Measurements from ENCODE around the gene MON1B. TPM values are rescaled to one million over a fixed set of nuclear protein-coding genes. Genes with fewer than 3 reads are reported as not detected.
A peak's percentile ranks its signal among the peaks of the same experiment; 100 is the strongest.

Gene MON1B
- polyA plus RNA-seq, 3 donors, result 26.4 to 35.7 (median 35.6) TPM

DNA sequence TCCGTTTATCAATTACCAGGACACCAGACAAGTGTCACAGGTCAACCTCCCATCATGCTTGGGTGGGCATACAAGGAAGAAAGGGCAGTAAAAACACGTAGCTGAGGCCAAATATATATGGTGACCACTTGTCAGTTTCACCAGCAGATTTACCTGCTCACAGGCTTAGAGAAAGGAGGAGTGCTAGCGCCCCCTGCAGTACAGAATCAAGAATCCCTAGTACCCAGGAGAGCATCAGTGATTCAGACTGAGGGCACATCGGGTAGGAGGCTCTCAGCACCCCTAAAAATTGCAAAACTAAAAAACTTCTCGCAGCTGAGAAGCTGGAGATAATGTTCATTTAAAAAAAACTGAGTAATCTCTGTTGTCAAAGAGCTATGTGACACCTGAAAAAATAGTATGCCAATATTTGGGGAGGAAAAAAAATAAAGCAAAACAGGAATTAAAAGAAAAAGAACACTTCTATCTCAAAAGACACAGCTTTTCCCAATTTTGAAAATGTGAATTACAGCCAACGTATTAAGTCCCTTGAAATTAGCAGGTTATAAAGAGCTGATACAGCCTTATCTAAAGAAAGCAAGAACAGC, 21.2 kb upstream of the MON1B start:
- Histone ChIP-seq H3K9me3 (replicated peaks in 1 of 2; ENCODE audit: control insufficient read depth in 1 of 2, insufficient read depth in 1 of 2, low read length in 2 of 2) (no peaks in the 10 kb centered on the region), H3K9ac (ENCODE audit: insufficient read depth, low read length, poor library complexity, severe bottlenecking) (no peak overlapping the region), H3K79me2 (ENCODE audit: insufficient read depth, low read length) (no peaks in the 10 kb centered on the region), H4K20me1 (ENCODE audit: insufficient read depth, low read length) (no peaks in the 10 kb centered on the region), H3K27ac (ENCODE audit: low read depth in 1 of 2, low read length in 2 of 2) (no peak overlapping the region), H3K4me1 (ENCODE audit: control insufficient read depth in 1 of 2, insufficient read depth in 2 of 2, low read length in 2 of 2) (no peaks in the 10 kb centered on the region), H2AFZ (ENCODE audit: insufficient read depth, low read depth, low read length, poor library complexity, severe bottlenecking) (no peak overlapping the region), H3K4me2 (replicated peaks; ENCODE audit: extremely low read depth, low read length, poor library complexity, severe bottlenecking) (no peak overlapping the region), H3K36me3 (replicated peaks in 1 of 2; ENCODE audit: control insufficient read depth in 1 of 2, insufficient read depth in 2 of 2, low read length in 2 of 2) (no peaks in the 10 kb centered on the region), H3K27me3 (ENCODE audit: control insufficient read depth in 2 of 2, insufficient read depth in 2 of 2, low read length in 2 of 2) (peaks cover 3 to 4% of the 10 kb centered on the region in 2 donors), H3K4me3 (replicated peaks in 1 of 3; ENCODE audit: low read depth in 2 of 3, low read length in 3 of 3) (no peak overlapping the region)
- no peaks in the 10 kb centered on the region for H3K36me3 Mint-ChIP-seq
- peaks cover 7 to 24% (median 13%) of the 10 kb centered on the region in 3 donors for H3K27me3 Mint-ChIP-seq (ENCODE audit: low read depth in 3 of 3)
- DNase-seq, result peak; percentile 20 to 51 (median 27)
- no CpG with 5 or more reads among the region's 6 CpGs for WGBS (ENCODE audit: insufficient coverage)
- peak overlapping the region in 1 of 7 donors; percentile 33 for H3K27ac Mint-ChIP-seq
- H3K9me3 Mint-ChIP-seq, result no peaks in the 10 kb centered on the region
- H3K4me3 Mint-ChIP-seq, result no peak overlapping the region
- intact Hi-C loops (cut with micrococcal nuclease), result loop anchor here in 1 of 2 donors (5.0 kb wide), 1 partner anchor 1377 kb away; no protein-coding TSS in a partner anchor
- TF ChIP-seq, protein P1, sequence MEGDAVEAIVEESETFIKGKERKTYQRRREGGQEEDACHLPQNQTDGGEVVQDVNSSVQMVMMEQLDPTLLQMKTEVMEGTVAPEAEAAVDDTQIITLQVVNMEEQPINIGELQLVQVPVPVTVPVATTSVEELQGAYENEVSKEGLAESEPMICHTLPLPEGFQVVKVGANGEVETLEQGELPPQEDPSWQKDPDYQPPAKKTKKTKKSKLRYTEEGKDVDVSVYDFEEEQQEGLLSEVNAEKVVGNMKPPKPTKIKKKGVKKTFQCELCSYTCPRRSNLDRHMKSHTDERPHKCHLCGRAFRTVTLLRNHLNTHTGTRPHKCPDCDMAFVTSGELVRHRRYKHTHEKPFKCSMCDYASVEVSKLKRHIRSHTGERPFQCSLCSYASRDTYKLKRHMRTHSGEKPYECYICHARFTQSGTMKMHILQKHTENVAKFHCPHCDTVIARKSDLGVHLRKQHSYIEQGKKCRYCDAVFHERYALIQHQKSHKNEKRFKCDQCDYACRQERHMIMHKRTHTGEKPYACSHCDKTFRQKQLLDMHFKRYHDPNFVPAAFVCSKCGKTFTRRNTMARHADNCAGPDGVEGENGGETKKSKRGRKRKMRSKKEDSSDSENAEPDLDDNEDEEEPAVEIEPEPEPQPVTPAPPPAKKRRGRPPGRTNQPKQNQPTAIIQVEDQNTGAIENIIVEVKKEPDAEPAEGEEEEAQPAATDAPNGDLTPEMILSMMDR (IDR thresholded peaks at IDR 0.05), result peak; percentile 85
- no peaks in the 10 kb centered on the region for H3K4me1 Mint-ChIP-seq

DNA sequence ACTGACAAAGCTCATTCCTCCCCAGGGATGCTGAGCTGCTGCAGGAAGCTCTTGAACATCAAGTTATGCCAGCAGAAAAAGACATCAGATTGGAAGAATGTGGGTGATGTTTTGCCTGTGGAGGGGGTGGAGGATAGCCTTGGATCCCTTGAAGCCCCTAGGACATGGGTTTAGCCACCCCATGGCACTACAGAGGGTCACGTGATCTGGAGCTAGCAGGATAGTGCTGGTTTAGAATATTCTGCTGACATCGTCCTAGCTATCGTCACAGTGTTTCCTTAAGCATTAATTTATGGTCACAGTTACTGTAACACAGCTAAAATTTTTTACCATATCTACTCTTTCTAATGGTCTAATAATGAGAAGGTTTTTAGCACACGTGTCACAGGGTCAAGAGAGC, 20.2 kb upstream of the MON1B start:
- H3K36me3 Mint-ChIP-seq, result no peaks in the 10 kb centered on the region

More for the DNA sequence above, 20.2 kb upstream of the MON1B start:
- H3K9ac ChIP-seq (ENCODE audit: insufficient read depth, low read length, poor library complexity, severe bottlenecking), result no peak overlapping the region
- H3K27ac ChIP-seq (ENCODE audit: low read depth in 1 of 2, low read length in 2 of 2), result no peak overlapping the region
- no peaks in the 10 kb centered on the region for H3K79me2 ChIP-seq (ENCODE audit: insufficient read depth, low read length)
- H3K4me2 ChIP-seq (replicated peaks; ENCODE audit: extremely low read depth, low read length, poor library complexity, severe bottlenecking), result no peak overlapping the region
- TF ChIP-seq, protein P1 (IDR thresholded peaks at IDR 0.05), result no peak
- peaks cover 3 to 4% of the 10 kb centered on the region in 2 donors for H3K27me3 ChIP-seq (ENCODE audit: control insufficient read depth in 2 of 2, insufficient read depth in 2 of 2, low read length in 2 of 2)
- H3K4me1 Mint-ChIP-seq, result no peaks in the 10 kb centered on the region
- no peaks in the 10 kb centered on the region for H4K20me1 ChIP-seq (ENCODE audit: insufficient read depth, low read length)
- H3K4me1 ChIP-seq (ENCODE audit: control insufficient read depth in 1 of 2, insufficient read depth in 2 of 2, low read length in 2 of 2), result no peaks in the 10 kb centered on the region
- no peak overlapping the region for H3K4me3 Mint-ChIP-seq
- 78% methylated on average over 1 of the region's 4 CpGs for WGBS (ENCODE audit: insufficient coverage)
- no peaks in the 10 kb centered on the region for H3K9me3 Mint-ChIP-seq
- H3K36me3 ChIP-seq (replicated peaks in 1 of 2; ENCODE audit: control insufficient read depth in 1 of 2, insufficient read depth in 2 of 2, low read length in 2 of 2), result no peaks in the 10 kb centered on the region
- no peak overlapping the region for H2AFZ ChIP-seq (ENCODE audit: insufficient read depth, low read depth, low read length, poor library complexity, severe bottlenecking)
- intact Hi-C loops (cut with micrococcal nuclease), result loop anchor here in 1 of 2 donors (5.0 kb wide), 1 partner anchor 1379 kb away; no protein-coding TSS in a partner anchor
- peaks cover 7 to 25% (median 13%) of the 10 kb centered on the region in 3 donors for H3K27me3 Mint-ChIP-seq (ENCODE audit: low read depth in 3 of 3)
- no peak overlapping the region for H3K27ac Mint-ChIP-seq
- DNase-seq, result no peak
- H3K4me3 ChIP-seq (replicated peaks in 1 of 3; ENCODE audit: low read depth in 2 of 3, low read length in 3 of 3), result no peak overlapping the region
- no peaks in the 10 kb centered on the region for H3K9me3 ChIP-seq (replicated peaks in 1 of 2; ENCODE audit: control insufficient read depth in 1 of 2, insufficient read depth in 1 of 2, low read length in 2 of 2)
